NB4 (cell line): ENCODE measurements around the gene SLC5A4.
"Not testable (repeated sequence)": the region's sequence is repeated elsewhere in the genome, so short reads cannot be mapped to it uniquely, and the experiment has no call there.

Source experiments
- DNase-seq: peaks from one replicate; pipeline ENCODE4 v3.0.0; 2010; ENCODE audit warnings: low read depth
- H3K4me3 ChIP-seq: one replicate; pipeline ENCODE4 v1.5.1; 2011; ENCODE audit warnings: mild to moderate bottlenecking, low read depth, low read length, moderate library complexity
- CTCF ChIP-seq: IDR thresholded peaks from one replicate; pipeline ENCODE4 v1.5.1; 2012; ENCODE audit warnings: low read depth, low read length
- MAX ChIP-seq: IDR thresholded peaks from 2 replicates; pipeline ENCODE4 v1.6.1; 2011; ENCODE audit warnings: low read depth, low read length
- MYC ChIP-seq: IDR thresholded peaks from 2 replicates; pipeline ENCODE4 v1.6.1; 2011; ENCODE audit warnings: low read depth, low read length
- POLR2A ChIP-seq: IDR thresholded peaks from 2 replicates; pipeline ENCODE4 v1.6.1; 2011; ENCODE audit warnings: mild to moderate bottlenecking; ENCODE audit not compliant: insufficient read length; ENCODE audit errors: extremely low read depth

Gene SLC5A4

GRCh38 chr22:32200752-32201151, 54.4 kb downstream of the SLC5A4 start:
- TF ChIP-seq CTCF (no peak), POLR2A (no peak), MYC (no peak), MAX (no peak)
- DNase-seq, result no peak
- no peak overlapping the region for H3K4me3 ChIP-seq

- DNase-seq, result no peak
- H3K4me3 ChIP-seq, result no peak overlapping the region
- TF ChIP-seq MYC (no peak), CTCF (no peak), POLR2A (no peak), MAX (no peak)
These were observed 55.2 kb downstream of the SLC5A4 start for GRCh38 chr22:32199961-32200360.

GRCh38 chr22:32199341-32199740, 55.8 kb downstream of the SLC5A4 start:
- no peak overlapping the region for H3K4me3 ChIP-seq
- no peak for DNase-seq
- TF ChIP-seq POLR2A (no peak), MAX (no peak), CTCF (no peak), MYC (no peak)

GRCh38 chr22:32197553-32198226, 57.5 kb downstream of the SLC5A4 start:
- not testable (repeated sequence) for DNase-seq, H3K4me3 ChIP-seq

GRCh38 chr22:32195900-32196299, 59.2 kb downstream of the SLC5A4 start:
- DNase-seq, H3K4me3 ChIP-seq: not testable (repeated sequence)

- DNase-seq, H3K4me3 ChIP-seq: not testable (repeated sequence)
These were observed 61.8 kb downstream of the SLC5A4 start for GRCh38 chr22:32193346-32193745.

GRCh38 chr22:32191021-32191420, 64.1 kb downstream of the SLC5A4 start:
- H3K4me3 ChIP-seq, DNase-seq: not testable (repeated sequence)

- TF ChIP-seq POLR2A, result no peak
- no peak for TF ChIP-seq MYC
- no peak for DNase-seq
- no peak overlapping the region for H3K4me3 ChIP-seq
These were observed 69.3 kb downstream of the SLC5A4 start for GRCh38 chr22:32185821-32186220.

GRCh38 chr22:32183625-32184024, 71.5 kb downstream of the SLC5A4 start:
- TF ChIP-seq MAX, result no peak
- TF ChIP-seq CTCF, result no peak
- no peak for TF ChIP-seq POLR2A
- no peak for TF ChIP-seq MYC
- H3K4me3 ChIP-seq, result no peak overlapping the region
- no peak for DNase-seq
